HepG2 (cell line): ENCODE results near the gene TMEM129. TPM values are rescaled to one million over a fixed set of nuclear protein-coding genes. Genes with fewer than 3 reads are reported as not detected.

ENCODE experiments used
- AKAP8 ChIP-seq: sonication (generic); formaldehyde crosslinking; IDR thresholded peaks from 2 replicates; pipeline ENCODE4 v1.5.1; 2020; ENCODE audit warnings: mild to moderate bottlenecking, missing genetic modification reagents
- FOXC1 ChIP-seq: sonication (generic); formaldehyde crosslinking; IDR thresholded peaks from 2 replicates; pipeline ENCODE4 v1.8.0; 2022; ENCODE audit warnings: mild to moderate bottlenecking, missing genetic modification reagents, borderline replicate concordance
- LCORL ChIP-seq, 2 experiments: fragments of 450-650 bp in 1 of 2; sonication (generic) in 1 of 2; formaldehyde crosslinking in 1 of 2; IDR thresholded peaks; 2 replicates each; pipeline versions ENCODE4 v1.5.0 to v1.6.1; 2017 to 2020; ENCODE audit warnings: antibody characterized with exemption in 1 of 2, missing genetic modification reagents in 1 of 2
- MED8 ChIP-seq: sonication (generic); formaldehyde crosslinking; IDR thresholded peaks from 2 replicates; pipeline ENCODE4 v1.8.1; 2023; ENCODE audit warnings: mild to moderate bottlenecking, missing genetic modification reagents; ENCODE audit not compliant: insufficient replicate concordance
- PHF21A ChIP-seq: sonication (generic); formaldehyde crosslinking; IDR thresholded peaks from 2 replicates; pipeline ENCODE4 v1.5.0; 2020; ENCODE audit warnings: mild to moderate bottlenecking, missing genetic modification reagents
- PRMT3 ChIP-seq: sonication (generic); formaldehyde crosslinking; IDR thresholded peaks from 2 replicates; pipeline ENCODE4 v1.8.1; 2022; ENCODE audit warnings: low read depth, mild to moderate bottlenecking, moderate library complexity, missing genetic modification reagents, borderline replicate concordance
- SIX1 ChIP-seq: sonication (generic); formaldehyde crosslinking; IDR thresholded peaks from 2 replicates; pipeline ENCODE4 v1.4.0; 2020; ENCODE audit warnings: missing genetic modification reagents, borderline replicate concordance
- TP53 ChIP-seq: sonication (generic); formaldehyde crosslinking; conservative IDR thresholded peaks from 2 replicates; pipeline ENCODE4 v1.4.0; 2020; ENCODE audit warnings: missing genetic modification reagents
- ZNF451 ChIP-seq: sonication (generic); formaldehyde crosslinking; IDR thresholded peaks from 2 replicates; pipeline ENCODE4 v1.5.0; 2020; ENCODE audit warnings: mild to moderate bottlenecking, missing genetic modification reagents
- ZNF792 ChIP-seq: IDR thresholded peaks from 2 replicates; pipeline ENCODE4 v1.6.1; 2016
- polyA plus RNA-seq, 8 experiments: library from polyadenylated mRNA; depleted of rRNA in 3 of 8; stranded (reverse) in 7 of 8; unstranded in 1 of 8; fragments of >200 nt; fragmentation: Illumina TruSeq in 4 of 8; extraction: Trizol in 4 of 8; gene quantifications; 2 replicates each; pipeline versions ENCODE4 v1.2.1 to v1.2.3, GENCODE V29; 2011 to 2016; ENCODE audit warnings: low read depth in 4 of 8, missing spikeins in 1 of 8, mixed read lengths in 1 of 8; ENCODE audit not compliant: insufficient read depth in 1 of 8
- total RNA-seq, 5 experiments: library from RNA; depleted of rRNA; stranded (reverse); fragments of >200 nt; fragmentation: Illumina TruSeq; extraction: Trizol; gene quantifications; 2 replicates each; pipeline ENCODE4 v1.2.3, GENCODE V29; 2016; ENCODE audit warnings: low read depth in 1 of 5
- TF ChIP-seq, protein P1 (sequence below): sonication (generic); formaldehyde crosslinking; IDR thresholded peaks from 2 replicates; pipeline ENCODE4 v1.4.0; 2020; ENCODE audit warnings: mild to moderate bottlenecking, missing genetic modification reagents
- TF ChIP-seq, protein P2 (sequence below), 2 experiments: sonication (generic) in 1 of 2; formaldehyde crosslinking in 1 of 2; IDR thresholded peaks; 2 replicates each; pipeline versions ENCODE4 v1.4.0 to v1.6.1; 2016 to 2020; ENCODE audit warnings: borderline replicate concordance in 1 of 2, low read depth in 1 of 2, mild to moderate bottlenecking in 1 of 2, missing genetic modification reagents in 1 of 2
- TF ChIP-seq, protein P3 (sequence below): sonication (generic); formaldehyde crosslinking; IDR thresholded peaks from one replicate; pipeline ENCODE4 v1.5.1; 2020; ENCODE audit warnings: mild to moderate bottlenecking, missing genetic modification reagents; ENCODE audit errors: not compliant biosample characterization
- TF ChIP-seq, protein P4 (sequence below): sonication (generic); formaldehyde crosslinking; IDR thresholded peaks from 2 replicates; pipeline ENCODE4 v1.4.0; 2020; ENCODE audit warnings: missing genetic modification reagents

TMEM129 gene
- total and polyA plus RNA-seq, 2 of the 13 experiments (the other 11 are each of a cell fraction or from before 2014, with no cell fraction given), result 19.0 to 25.8 TPM

DNA sequence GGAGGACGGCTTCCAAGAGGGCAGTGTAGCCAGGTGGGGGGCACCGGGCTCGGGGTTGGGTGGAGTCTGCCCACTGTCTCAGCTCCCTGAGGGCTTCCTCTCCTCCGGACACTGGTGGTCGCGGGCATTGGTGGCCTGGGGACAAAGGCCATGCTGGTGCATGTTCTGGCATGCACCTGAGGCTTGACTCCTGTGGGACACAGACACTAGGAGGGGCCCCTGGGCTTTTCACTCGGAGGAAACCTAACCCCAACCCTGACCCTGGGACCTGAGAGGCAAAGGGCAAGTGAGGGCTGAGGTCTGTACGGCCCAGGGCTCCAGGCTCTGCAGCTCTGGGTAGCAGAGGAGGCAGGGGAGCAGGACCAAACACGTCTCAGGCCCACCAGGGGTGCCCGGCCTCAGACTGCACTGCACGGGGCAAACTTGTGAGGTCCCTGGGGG, 49.7 kb upstream of the TMEM129 start (continued):
- TF ChIP-seq, protein P1, sequence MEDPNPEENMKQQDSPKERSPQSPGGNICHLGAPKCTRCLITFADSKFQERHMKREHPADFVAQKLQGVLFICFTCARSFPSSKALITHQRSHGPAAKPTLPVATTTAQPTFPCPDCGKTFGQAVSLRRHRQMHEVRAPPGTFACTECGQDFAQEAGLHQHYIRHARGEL (CRISPR knock-in tag), result no peak
- TF ChIP-seq MED8 (CRISPR knock-in tag), result peak; percentile 42
- 0 out of 2 replicates have a peak, but pooled peaks have one; percentile 42 for TF ChIP-seq PRMT3 (CRISPR knock-in tag)
- TF ChIP-seq, protein P2, sequence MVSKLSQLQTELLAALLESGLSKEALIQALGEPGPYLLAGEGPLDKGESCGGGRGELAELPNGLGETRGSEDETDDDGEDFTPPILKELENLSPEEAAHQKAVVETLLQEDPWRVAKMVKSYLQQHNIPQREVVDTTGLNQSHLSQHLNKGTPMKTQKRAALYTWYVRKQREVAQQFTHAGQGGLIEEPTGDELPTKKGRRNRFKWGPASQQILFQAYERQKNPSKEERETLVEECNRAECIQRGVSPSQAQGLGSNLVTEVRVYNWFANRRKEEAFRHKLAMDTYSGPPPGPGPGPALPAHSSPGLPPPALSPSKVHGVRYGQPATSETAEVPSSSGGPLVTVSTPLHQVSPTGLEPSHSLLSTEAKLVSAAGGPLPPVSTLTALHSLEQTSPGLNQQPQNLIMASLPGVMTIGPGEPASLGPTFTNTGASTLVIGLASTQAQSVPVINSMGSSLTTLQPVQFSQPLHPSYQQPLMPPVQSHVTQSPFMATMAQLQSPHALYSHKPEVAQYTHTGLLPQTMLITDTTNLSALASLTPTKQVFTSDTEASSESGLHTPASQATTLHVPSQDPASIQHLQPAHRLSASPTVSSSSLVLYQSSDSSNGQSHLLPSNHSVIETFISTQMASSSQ (IDR thresholded peaks at IDR 0.05; ENCODE audit: low read depth), result no peak
- TF ChIP-seq, protein P2 (CRISPR knock-in tag; IDR thresholded peaks at IDR 0.05; ENCODE audit: borderline replicate concordance), result 0 out of 2 replicates have a peak, but pooled peaks have one; percentile 31
- TF ChIP-seq, protein P3, sequence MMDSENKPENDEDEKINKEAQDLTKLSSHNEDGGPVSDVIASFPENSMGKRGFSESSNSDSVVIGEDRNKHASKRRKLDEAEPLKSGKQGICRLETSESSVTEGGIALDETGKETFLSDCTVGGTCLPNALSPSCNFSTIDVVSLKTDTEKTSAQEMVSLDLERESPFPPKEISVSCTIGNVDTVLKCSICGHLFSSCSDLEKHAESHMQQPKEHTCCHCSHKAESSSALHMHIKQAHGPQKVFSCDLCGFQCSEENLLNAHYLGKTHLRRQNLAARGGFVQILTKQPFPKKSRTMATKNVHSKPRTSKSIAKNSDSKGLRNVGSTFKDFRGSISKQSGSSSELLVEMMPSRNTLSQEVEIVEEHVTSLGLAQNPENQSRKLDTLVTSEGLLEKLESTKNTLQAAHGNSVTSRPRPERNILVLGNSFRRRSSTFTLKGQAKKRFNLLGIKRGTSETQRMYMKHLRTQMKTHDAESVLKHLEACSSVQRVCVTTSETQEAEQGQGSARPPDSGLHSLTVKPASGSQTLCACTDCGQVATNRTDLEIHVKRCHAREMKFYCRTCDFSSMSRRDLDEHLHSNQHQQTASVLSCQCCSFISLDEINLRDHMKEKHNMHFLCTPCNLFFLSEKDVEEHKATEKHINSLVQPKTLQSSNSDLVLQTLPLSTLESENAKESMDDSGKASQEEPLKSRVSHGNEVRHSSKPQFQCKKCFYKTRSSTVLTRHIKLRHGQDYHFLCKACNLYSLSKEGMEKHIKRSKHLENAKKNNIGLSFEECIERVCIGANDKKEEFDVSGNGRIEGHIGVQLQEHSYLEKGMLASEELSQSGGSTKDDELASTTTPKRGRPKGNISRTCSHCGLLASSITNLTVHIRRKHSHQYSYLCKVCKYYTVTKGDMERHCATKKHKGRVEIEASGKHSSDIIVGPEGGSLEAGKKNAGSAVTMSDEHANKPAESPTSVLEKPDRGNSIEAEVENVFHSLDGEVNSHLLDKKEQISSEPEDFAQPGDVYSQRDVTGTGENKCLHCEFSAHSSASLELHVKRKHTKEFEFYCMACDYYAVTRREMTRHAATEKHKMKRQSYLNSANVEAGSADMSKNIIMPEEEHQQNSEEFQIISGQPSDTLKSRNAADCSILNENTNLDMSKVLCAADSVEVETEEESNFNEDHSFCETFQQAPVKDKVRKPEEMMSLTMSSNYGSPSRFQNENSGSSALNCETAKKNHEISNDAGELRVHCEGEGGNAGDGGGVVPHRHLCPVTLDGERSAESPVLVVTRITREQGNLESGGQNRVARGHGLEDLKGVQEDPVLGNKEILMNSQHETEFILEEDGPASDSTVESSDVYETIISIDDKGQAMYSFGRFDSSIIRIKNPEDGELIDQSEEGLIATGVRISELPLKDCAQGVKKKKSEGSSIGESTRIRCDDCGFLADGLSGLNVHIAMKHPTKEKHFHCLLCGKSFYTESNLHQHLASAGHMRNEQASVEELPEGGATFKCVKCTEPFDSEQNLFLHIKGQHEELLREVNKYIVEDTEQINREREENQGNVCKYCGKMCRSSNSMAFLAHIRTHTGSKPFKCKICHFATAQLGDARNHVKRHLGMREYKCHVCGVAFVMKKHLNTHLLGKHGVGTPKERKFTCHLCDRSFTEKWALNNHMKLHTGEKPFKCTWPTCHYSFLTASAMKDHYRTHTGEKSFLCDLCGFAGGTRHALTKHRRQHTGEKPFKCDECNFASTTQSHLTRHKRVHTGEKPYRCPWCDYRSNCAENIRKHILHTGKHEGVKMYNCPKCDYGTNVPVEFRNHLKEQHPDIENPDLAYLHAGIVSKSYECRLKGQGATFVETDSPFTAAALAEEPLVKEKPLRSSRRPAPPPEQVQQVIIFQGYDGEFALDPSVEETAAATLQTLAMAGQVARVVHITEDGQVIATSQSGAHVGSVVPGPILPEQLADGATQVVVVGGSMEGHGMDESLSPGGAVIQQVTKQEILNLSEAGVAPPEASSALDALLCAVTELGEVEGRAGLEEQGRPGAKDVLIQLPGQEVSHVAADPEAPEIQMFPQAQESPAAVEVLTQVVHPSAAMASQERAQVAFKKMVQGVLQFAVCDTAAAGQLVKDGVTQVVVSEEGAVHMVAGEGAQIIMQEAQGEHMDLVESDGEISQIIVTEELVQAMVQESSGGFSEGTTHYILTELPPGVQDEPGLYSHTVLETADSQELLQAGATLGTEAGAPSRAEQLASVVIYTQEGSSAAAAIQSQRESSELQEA (CRISPR knock-in tag), result peak; percentile 20
- TF ChIP-seq FOXC1 (CRISPR knock-in tag), result 0 out of 2 replicates have a peak, but pooled peaks have one; percentile 37
- no peak for TF ChIP-seq ZNF792 (CRISPR knock-in tag)
- TF ChIP-seq AKAP8 (CRISPR knock-in tag), result peak; percentile 38; the same call in 1 of the 2 replicates
- TF ChIP-seq TP53 (CRISPR knock-in tag), result peak; percentile 97
- TF ChIP-seq LCORL (IDR thresholded peaks at IDR 0.05), result no peak
- TF ChIP-seq LCORL (CRISPR knock-in tag; IDR thresholded peaks at IDR 0.05), result peak; percentile 89
- peak; percentile 64 for TF ChIP-seq PHF21A (CRISPR knock-in tag)
- TF ChIP-seq, protein P4, sequence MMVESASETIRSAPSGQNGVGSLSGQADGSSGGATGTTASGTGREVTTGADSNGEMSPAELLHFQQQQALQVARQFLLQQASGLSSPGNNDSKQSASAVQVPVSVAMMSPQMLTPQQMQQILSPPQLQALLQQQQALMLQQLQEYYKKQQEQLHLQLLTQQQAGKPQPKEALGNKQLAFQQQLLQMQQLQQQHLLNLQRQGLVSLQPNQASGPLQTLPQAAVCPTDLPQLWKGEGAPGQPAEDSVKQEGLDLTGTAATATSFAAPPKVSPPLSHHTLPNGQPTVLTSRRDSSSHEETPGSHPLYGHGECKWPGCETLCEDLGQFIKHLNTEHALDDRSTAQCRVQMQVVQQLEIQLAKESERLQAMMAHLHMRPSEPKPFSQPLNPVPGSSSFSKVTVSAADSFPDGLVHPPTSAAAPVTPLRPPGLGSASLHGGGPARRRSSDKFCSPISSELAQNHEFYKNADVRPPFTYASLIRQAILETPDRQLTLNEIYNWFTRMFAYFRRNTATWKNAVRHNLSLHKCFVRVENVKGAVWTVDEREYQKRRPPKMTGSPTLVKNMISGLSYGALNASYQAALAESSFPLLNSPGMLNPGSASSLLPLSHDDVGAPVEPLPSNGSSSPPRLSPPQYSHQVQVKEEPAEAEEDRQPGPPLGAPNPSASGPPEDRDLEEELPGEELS (CRISPR knock-in tag), result no peak
- TF ChIP-seq ZNF451, result peak; percentile 63; the same call in 1 of the 2 replicates
- TF ChIP-seq SIX1 (CRISPR knock-in tag), result peak; percentile 54; the same call in 1 of the 2 replicates
